ENCODE measurements around the gene ZNF839.
"Not testable (repeated sequence)": the region's sequence is repeated elsewhere in the genome, so short reads cannot be mapped to it uniquely, and the experiment has no call there.

Gene ZNF839

GRCh38 chr14:102346645-102347044 lies 27.1 kb downstream of the ZNF839 start:
- no peak for DNase-seq (ENCODE audit: low read depth, low spot score)
- TF ChIP-seq CTCF (IDR thresholded peaks at IDR 0.05; ENCODE audit: low read depth, low read length) = no peak
- in situ Hi-C loops (cut with HindIII; ENCODE audit: low sequenced_read_pairs) = no loop called here
- no peak overlapping the region for H3K4me3 ChIP-seq (ENCODE audit: low read depth, low read length)

- no peak for DNase-seq (ENCODE audit: low read depth, low spot score)
- H3K4me3 ChIP-seq (ENCODE audit: low read depth, low read length) = no peak overlapping the region
- TF ChIP-seq CTCF (IDR thresholded peaks at IDR 0.05; ENCODE audit: low read depth, low read length) = no peak
- in situ Hi-C loops (cut with HindIII; ENCODE audit: low sequenced_read_pairs) = no loop called here
Observed at GRCh38 chr14:102348376-102348775, 28.8 kb downstream of the ZNF839 start.

GRCh38 chr14:102351023-102351422 lies 31.5 kb downstream of the ZNF839 start:
- no peak for DNase-seq (ENCODE audit: low read depth, low spot score)
- no peak overlapping the region for H3K4me3 ChIP-seq (ENCODE audit: low read depth, low read length)
- no peak for TF ChIP-seq CTCF (IDR thresholded peaks at IDR 0.05; ENCODE audit: low read depth, low read length)
- in situ Hi-C loops (cut with HindIII; ENCODE audit: low sequenced_read_pairs) = no loop called here

GRCh38 chr14:102351593-102351992 lies 32.0 kb downstream of the ZNF839 start:
- peak; percentile 30 for DNase-seq (ENCODE audit: low read depth, low spot score)
- H3K4me3 ChIP-seq (ENCODE audit: low read depth, low read length); in situ Hi-C loops (cut with HindIII; ENCODE audit: low sequenced_read_pairs): not testable (repeated sequence)

GRCh38 chr14:102352213-102352612 lies 32.7 kb downstream of the ZNF839 start:
- no peak for TF ChIP-seq CTCF (IDR thresholded peaks at IDR 0.05; ENCODE audit: low read depth, low read length)
- in situ Hi-C loops (cut with HindIII; ENCODE audit: low sequenced_read_pairs) = no loop called here
- DNase-seq (ENCODE audit: low read depth, low spot score) = no peak
- H3K4me3 ChIP-seq (ENCODE audit: low read depth, low read length) = no peak overlapping the region

- DNase-seq (ENCODE audit: low read depth, low spot score) = no peak
- no peak for TF ChIP-seq CTCF (IDR thresholded peaks at IDR 0.05; ENCODE audit: low read depth, low read length)
- H3K4me3 ChIP-seq (ENCODE audit: low read depth, low read length) = no peak overlapping the region
- in situ Hi-C loops (cut with HindIII; ENCODE audit: low sequenced_read_pairs) = no loop called here
Observed at GRCh38 chr14:102353126-102353619, 33.6 kb downstream of the ZNF839 start.

- H3K4me3 ChIP-seq (ENCODE audit: low read depth, low read length) = no peak overlapping the region
- in situ Hi-C loops (cut with HindIII; ENCODE audit: low sequenced_read_pairs) = no loop called here
- no peak for TF ChIP-seq CTCF (IDR thresholded peaks at IDR 0.05; ENCODE audit: low read depth, low read length)
- DNase-seq (ENCODE audit: low read depth, low spot score) = no peak
Observed at GRCh38 chr14:102356280-102356679, 36.7 kb downstream of the ZNF839 start.

Measured in astrocyte of the spinal cord (primary cell).